Measurements from ENCODE around the gene DCP2.

- TF ChIP-seq CTCF (IDR thresholded peaks at IDR 0.05): no peak
- TF ChIP-seq POLR2A (IDR thresholded peaks at IDR 0.05): no peak
Observed at GRCh38 chr5:113058706-113059226, 82.2 kb downstream of the DCP2 start.
